A673 (cell line): ENCODE measurements around the gene TELO2. TPM values are rescaled to one million over a fixed set of nuclear protein-coding genes. Genes with fewer than 3 reads are reported as not detected.

ENCODE experiments used
- BruUV-seq: library from RNA; stranded (reverse); fragments of 400-500 nt; replicated peaks from 2 replicates; lab custom pipeline; 2021; lab: Mats Ljungman, UMichigan
- CTCF ChIA-PET: fragments of 300-600 bp; sonication (Branson Sonifier 250); formaldehyde crosslinking; loops from one replicate; lab custom pipeline; 2022; ENCODE audit warnings: antibody characterized with exemption; lab: Charles Lee
- POLR2A ChIA-PET: fragments of 300-600 bp; sonication (Branson Sonifier 250); formaldehyde crosslinking; loops from one replicate; lab custom pipeline; 2022; ENCODE audit warnings: antibody characterized with exemption; ENCODE audit not compliant: low non-redundant PET; lab: Charles Lee
- DNase-seq: peaks from one replicate; pipeline ENCODE4 v3.0.0-alpha.2; 2015; ENCODE audit warnings: low spot score
- H3K27ac ChIP-seq: fragments of 200-600 bp; sonication (generic); 2 replicates; pipeline ENCODE4 v1.5.1; 2016; ENCODE audit warnings: mixed run types, low read depth, mild to moderate bottlenecking, mixed read lengths, antibody characterized with exemption, low read length; ENCODE audit not compliant: poor library complexity, severe bottlenecking
- H3K27me3 ChIP-seq: fragments of 200-600 bp; sonication (generic); replicated peaks from 2 replicates; pipeline ENCODE4 v1.6.1; 2017; ENCODE audit warnings: mixed run types, low read depth, mild to moderate bottlenecking, mixed read lengths, antibody characterized with exemption, low read length; ENCODE audit not compliant: insufficient read depth, poor library complexity
- H3K36me3 ChIP-seq: fragments of 200-600 bp; sonication (generic); 2 replicates; pipeline ENCODE4 v1.6.1; 2016; ENCODE audit warnings: mixed run types, mild to moderate bottlenecking, mixed read lengths, antibody characterized with exemption, low read length; ENCODE audit not compliant: insufficient read depth, poor library complexity, severe bottlenecking
- H3K4me1 ChIP-seq: fragments of 200-600 bp; sonication (generic); 2 replicates; pipeline ENCODE4 v1.6.1; 2017; ENCODE audit warnings: mixed run types, mild to moderate bottlenecking, mixed read lengths, antibody characterized with exemption, low read length; ENCODE audit not compliant: insufficient read depth, poor library complexity, severe bottlenecking
- H3K4me3 ChIP-seq: fragments of 200-600 bp; sonication (generic); 2 replicates; pipeline ENCODE4 v1.5.1; 2016; ENCODE audit warnings: low read depth, mixed run types, mild to moderate bottlenecking, mixed read lengths, low read length; ENCODE audit not compliant: poor library complexity, severe bottlenecking
- H3K9me3 ChIP-seq: fragments of 200-600 bp; sonication (generic); 2 replicates; pipeline ENCODE4 v1.6.1; 2016; ENCODE audit warnings: mixed run types, low read depth, mild to moderate bottlenecking, mixed read lengths, antibody characterized with exemption, low read length; ENCODE audit not compliant: poor library complexity, severe bottlenecking
- EZH2 ChIP-seq: fragments of 200-600 bp; sonication (generic); IDR thresholded peaks from 2 replicates; pipeline ENCODE4 v1.6.1; 2017; ENCODE audit warnings: borderline replicate concordance, low read depth, mild to moderate bottlenecking, mixed read lengths, antibody characterized with exemption, low read length; ENCODE audit not compliant: poor library complexity, severe bottlenecking
- intact Hi-C: fragments of 100-400 bp; cut with micrococcal nuclease; formaldehyde crosslinking; loops from one replicate; pipeline ENCODE4 v1.10.0; 2022; ENCODE audit not compliant: unreplicated experiment
- total RNA-seq: library from RNA; stranded (reverse); gene quantifications from 2 replicates; pipeline ENCODE4 v1.2.3, GENCODE V29; 2021
- TF ChIP-seq, protein P1 (sequence below): fragments of 300-800, 200-600 bp; sonication (generic); conservative IDR thresholded peaks from 2 replicates; pipeline ENCODE4 v1.5.1; 2017; ENCODE audit warnings: low read depth, mild to moderate bottlenecking, antibody characterized with exemption, low read length, moderate library complexity, mixed read lengths

Gene TELO2
- total RNA-seq, 1 experiment from 2014 or later, result 67.0 TPM

DNA sequence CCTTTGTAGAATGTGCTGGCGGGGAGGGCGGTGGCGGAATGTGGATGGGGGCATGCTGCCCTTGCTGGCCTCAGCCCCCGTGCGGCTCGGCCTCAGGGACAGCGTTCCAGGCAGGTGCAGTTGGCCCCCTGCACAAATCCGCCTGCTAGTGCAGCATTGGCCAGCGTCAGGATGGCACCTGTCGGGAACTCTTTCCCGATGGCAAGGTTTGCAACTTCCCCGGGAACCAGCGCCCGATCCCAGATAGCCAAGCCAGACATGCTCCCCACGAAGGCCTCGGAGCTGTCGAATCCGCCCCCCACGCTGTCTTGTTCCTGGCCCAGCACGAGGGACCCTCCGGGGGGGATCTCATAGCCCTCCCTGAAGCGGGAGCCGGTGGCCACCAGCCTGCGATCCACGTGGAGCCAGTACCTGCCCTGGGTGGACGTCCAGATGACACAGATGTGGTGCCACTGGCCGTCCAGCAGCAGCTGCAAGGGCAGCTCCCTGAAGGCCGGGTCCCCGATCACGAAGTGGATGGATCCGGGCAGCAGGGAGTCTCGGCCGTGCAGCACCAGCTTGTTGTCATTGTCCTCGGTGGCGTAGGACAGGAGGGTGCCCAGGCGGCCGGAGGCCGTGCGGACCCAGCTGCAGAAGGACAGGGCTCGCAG lies 7.2 kb upstream of the TELO2 start:
- ChIA-PET POLR2A (no interaction called here), CTCF (no interaction called here)
- no peaks in the 10 kb centered on the region for H3K4me1 ChIP-seq
- no peak for DNase-seq
- no TSS peak for BruUV-seq
- H3K4me3 ChIP-seq, result no peak overlapping the region
- intact Hi-C loops, result no loop called here
- H3K27ac ChIP-seq, result no peak overlapping the region
- no peaks in the 10 kb centered on the region for H3K27me3 ChIP-seq
- TF ChIP-seq EZH2, result no peak
- TF ChIP-seq, protein P1, sequence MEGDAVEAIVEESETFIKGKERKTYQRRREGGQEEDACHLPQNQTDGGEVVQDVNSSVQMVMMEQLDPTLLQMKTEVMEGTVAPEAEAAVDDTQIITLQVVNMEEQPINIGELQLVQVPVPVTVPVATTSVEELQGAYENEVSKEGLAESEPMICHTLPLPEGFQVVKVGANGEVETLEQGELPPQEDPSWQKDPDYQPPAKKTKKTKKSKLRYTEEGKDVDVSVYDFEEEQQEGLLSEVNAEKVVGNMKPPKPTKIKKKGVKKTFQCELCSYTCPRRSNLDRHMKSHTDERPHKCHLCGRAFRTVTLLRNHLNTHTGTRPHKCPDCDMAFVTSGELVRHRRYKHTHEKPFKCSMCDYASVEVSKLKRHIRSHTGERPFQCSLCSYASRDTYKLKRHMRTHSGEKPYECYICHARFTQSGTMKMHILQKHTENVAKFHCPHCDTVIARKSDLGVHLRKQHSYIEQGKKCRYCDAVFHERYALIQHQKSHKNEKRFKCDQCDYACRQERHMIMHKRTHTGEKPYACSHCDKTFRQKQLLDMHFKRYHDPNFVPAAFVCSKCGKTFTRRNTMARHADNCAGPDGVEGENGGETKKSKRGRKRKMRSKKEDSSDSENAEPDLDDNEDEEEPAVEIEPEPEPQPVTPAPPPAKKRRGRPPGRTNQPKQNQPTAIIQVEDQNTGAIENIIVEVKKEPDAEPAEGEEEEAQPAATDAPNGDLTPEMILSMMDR, result no peak
- no peaks in the 10 kb centered on the region for H3K36me3 ChIP-seq
- H3K9me3 ChIP-seq, result no peaks in the 10 kb centered on the region

- DNase-seq, result no peak
- Histone ChIP-seq H3K9me3 (no peaks in the 10 kb centered on the region), H3K4me3 (no peak overlapping the region), H3K36me3 (no peaks in the 10 kb centered on the region), H3K27me3 (no peaks in the 10 kb centered on the region), H3K27ac (no peak overlapping the region), H3K4me1 (no peaks in the 10 kb centered on the region)
- BruUV-seq, result no TSS peak
- TF ChIP-seq EZH2, result no peak
- TF ChIP-seq, protein P1, result no peak
- intact Hi-C loops, result no loop called here
- POLR2A ChIA-PET, result no interaction called here
- CTCF ChIA-PET, result no interaction called here
Measured at GRCh38 chr16:1486551-1487390, 6.4 kb upstream of the TELO2 start.

- intact Hi-C loops, result no loop called here
- no peak for DNase-seq
- ChIA-PET POLR2A (no interaction called here), CTCF (no interaction called here)
- Histone ChIP-seq H3K4me1 (no peaks in the 10 kb centered on the region), H3K27me3 (no peaks in the 10 kb centered on the region), H3K27ac (no peak overlapping the region), H3K36me3 (no peaks in the 10 kb centered on the region), H3K4me3 (no peak overlapping the region), H3K9me3 (no peaks in the 10 kb centered on the region)
- TF ChIP-seq EZH2, result no peak
- TF ChIP-seq, protein P1, result no peak
- no TSS peak for BruUV-seq
Measured at GRCh38 chr16:1487395-1488053, 5.6 kb upstream of the TELO2 start.
